Retinal pigment epithelial cell (primary cell): ENCODE data around the gene HDAC5.

Experiments used
- DNase-seq: peaks from one replicate; pipeline ENCODE4 v3.0.0-alpha.2; 2010; ENCODE audit warnings: low read depth
- H3K4me3 ChIP-seq: 2 replicates; pipeline ENCODE4 v1.5.1; 2011; ENCODE audit warnings: mild to moderate bottlenecking, low read length, control low read depth, moderate library complexity
- TF ChIP-seq, protein P1 (sequence below): conservative IDR thresholded peaks from 2 replicates; pipeline ENCODE4 v1.5.1; 2011; ENCODE audit warnings: low read depth, low read length, control low read depth, inconsistent platforms

HDAC5 gene

DNA sequence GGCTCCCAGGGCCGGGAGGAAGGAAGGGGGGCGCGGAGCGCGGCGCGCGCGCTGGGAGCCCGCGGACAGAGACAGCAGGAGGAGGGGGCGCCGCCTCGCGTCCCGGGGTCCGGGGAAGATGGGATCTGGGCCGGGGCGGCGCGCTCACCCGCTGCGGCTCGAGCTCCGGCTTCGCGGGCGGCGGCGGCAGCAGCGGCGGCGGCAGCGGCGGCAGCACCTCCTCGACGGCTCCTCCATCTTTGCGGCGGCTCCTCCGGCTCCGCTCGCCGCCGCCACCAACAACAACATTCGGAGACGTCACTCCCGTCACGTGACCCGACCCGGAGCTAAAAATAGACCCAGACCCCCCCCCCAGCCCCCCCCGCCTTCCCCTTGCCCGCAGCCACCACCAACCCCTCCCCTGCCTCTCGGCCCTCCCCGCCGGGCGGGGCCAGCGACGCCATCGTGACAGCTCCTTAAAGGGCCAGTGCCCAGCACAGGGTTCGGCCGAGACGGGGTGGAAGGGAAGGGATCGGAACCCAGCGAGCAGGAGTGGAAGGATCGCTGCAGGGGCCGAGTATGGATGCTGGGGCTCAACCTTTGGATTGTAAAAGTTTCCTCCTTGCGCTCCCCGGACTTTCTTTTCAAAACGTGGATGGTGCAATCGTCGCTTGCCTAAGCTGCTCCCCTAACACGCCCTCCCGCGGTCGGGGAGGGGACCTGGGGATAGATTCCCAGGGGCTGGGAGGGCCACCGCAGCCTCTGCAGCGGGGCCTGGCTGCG is at the start of gene HDAC5:
Gene HDAC5 (minus strand): TSS at position 286 of the 762 bp plus-strand sequence. CDS start 6,126 bp downstream, outside the sequence.
- TF ChIP-seq, protein P1, sequence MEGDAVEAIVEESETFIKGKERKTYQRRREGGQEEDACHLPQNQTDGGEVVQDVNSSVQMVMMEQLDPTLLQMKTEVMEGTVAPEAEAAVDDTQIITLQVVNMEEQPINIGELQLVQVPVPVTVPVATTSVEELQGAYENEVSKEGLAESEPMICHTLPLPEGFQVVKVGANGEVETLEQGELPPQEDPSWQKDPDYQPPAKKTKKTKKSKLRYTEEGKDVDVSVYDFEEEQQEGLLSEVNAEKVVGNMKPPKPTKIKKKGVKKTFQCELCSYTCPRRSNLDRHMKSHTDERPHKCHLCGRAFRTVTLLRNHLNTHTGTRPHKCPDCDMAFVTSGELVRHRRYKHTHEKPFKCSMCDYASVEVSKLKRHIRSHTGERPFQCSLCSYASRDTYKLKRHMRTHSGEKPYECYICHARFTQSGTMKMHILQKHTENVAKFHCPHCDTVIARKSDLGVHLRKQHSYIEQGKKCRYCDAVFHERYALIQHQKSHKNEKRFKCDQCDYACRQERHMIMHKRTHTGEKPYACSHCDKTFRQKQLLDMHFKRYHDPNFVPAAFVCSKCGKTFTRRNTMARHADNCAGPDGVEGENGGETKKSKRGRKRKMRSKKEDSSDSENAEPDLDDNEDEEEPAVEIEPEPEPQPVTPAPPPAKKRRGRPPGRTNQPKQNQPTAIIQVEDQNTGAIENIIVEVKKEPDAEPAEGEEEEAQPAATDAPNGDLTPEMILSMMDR: peak; percentile 64
- peak within 1 kb of the TSS; percentile 82 for H3K4me3 ChIP-seq
- DNase-seq: peak; percentile 80

DNA sequence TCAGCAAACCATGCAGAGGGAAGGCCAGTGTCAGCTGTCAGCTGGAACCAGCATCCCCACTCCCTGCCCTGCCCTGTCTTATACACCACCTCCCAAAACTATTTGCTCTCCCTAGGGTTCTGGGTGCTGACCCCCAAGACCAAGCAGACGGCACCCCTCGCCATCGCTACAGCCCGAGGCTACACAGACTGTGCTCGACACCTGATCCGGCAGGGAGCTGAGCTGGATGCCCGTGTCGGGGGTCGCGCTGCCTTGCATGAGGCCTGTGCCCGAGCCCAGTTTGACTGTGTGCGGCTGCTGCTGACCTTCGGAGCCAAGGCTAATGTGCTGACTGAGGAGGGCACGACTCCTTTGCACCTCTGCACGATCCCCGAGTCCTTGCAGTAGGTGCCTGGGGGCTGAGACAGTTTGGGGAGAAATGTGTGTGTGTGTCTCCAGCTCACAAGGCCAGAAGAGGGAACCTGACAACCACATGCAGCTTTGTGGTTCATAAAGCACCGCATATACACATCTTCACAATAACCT is 48.6 kb upstream of the HDAC5 start:
- no peak for DNase-seq
- TF ChIP-seq, protein P1: no peak
- H3K4me3 ChIP-seq: no peak overlapping the region

DNA sequence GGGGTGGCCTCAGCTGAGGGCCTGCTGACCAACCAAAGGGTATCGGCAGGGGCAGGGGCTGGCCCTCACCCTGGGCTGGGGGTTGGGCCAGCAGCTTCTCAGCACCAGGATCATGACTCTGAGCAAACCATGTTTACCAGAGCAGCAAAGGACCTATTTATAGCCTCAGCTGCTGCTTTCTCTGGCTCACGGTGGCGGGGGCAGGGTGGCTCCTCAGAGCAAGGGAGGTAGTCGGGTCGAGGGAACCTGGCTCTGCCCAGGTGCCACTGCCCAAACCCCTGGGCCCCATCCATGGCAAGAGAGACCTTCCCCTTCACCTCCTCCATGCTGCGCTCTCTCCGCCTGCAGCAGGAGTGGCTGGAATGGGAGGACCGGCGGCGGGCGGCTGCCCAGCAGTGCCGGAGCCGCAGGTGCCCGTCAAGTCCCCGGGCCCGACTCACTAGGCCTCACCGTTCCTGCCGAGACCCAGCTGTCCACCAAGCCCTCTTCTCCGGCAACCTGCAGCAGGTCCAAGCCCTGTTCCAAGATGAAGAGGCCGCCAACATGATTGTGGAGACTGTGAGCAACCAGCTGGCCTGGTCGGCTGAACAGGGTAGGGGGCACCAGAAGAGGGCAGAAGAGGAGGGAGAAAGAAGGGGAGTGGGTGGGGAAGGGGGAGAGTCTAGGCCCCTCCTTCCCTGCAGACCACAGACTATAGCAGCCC is 47.2 kb upstream of the HDAC5 start, which contains the start of gene ASB16:
Gene ASB16 (plus strand): TSS at position 206 of the 703 bp plus-strand sequence. CDS start 86 bp downstream, at position 292.
- H3K4me3 ChIP-seq: peak within 1 kb of the TSS; percentile 28
- peak; percentile 38 for DNase-seq
- TF ChIP-seq, protein P1: peak; percentile 13

DNA sequence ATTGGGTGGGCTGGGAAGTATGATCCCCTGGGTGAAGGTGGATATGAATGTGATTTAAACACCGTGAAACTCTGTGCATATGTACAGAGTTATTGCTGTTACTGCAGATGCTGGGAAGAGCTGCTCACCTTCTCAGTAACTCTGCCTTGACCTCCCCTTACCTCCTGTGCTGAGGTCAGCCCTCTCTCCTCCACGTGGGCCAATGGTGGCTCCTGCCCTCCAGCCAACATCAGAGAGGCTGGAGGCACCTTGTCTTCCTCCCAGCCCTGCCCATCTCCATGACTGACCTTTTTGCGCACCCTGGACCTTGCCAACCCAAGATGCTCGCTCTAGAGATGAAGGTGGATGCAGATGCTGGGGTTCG is 46.7 kb upstream of the HDAC5 start:
- TF ChIP-seq, protein P1: no peak
- H3K4me3 ChIP-seq: no peak overlapping the region
- no peak for DNase-seq

DNA sequence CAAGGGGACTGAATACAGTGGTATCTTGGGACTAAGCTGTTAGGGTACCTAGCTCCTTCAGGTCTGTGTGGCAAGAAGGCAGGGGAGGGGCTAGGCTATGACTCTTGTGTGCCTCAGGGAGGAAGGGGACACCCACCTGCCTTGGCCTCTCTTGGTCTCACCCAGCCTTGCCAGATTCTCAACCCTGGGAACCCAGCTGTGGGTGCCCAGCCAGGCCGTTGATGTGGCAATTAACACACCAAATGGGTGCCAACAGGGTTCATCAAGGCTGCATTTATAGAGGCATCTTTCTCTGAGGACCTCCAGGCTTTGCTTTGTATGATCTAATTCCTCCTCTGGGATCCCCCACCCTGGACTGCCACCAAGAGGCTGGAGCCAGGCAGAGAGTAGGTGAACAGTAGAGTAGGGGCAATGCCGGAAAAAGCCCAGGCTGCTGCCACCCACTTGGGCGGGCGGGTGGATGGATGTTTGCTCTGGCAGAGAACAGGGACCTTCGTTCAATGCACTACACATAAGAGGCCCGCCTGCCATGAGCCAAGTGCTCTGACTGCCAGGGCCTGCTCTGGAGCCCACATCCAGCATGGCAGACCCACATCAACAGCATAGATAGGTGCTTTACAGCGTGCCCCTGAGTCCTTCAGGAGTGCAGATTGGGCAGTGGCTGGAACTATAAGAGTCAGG is 43.9 kb upstream of the HDAC5 start:
- TF ChIP-seq, protein P1: no peak
- no peak for DNase-seq
- no peak overlapping the region for H3K4me3 ChIP-seq

DNA sequence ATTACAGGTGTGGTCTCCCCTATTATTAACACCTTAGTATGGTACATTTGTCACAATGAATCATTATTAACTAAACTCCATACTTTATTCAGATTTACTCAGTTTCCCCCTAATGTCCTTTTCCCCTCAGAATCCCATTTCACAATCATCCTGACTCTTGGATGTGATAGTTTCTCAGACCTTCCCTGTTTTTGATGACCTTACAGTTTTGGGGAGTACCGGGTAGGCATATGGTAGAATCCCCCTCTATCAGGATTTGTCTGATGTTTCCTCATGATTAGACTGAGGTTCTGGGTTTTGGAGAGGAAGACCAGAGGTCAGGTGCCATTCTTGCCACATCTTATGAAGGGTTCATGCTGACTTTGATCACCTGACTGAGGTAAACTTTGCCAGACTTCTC is 41.0 kb upstream of the HDAC5 start:
- TF ChIP-seq, protein P1: no peak
- no peak overlapping the region for H3K4me3 ChIP-seq

More for the DNA sequence above, 41.0 kb upstream of the HDAC5 start:
- DNase-seq: no peak
